H1 (cell line): ENCODE measurements around the gene NCCRP1. TPM values are rescaled to one million over a fixed set of nuclear protein-coding genes. Genes with fewer than 3 reads are reported as not detected.

Experiments used
- CTCF ChIA-PET: fragments of 300-600 bp; sonication (Branson Sonifier 250); formaldehyde crosslinking; loops from one replicate; lab custom pipeline; 2021; ENCODE audit not compliant: partially characterized antibody; lab: Charles Lee
- POLR2A ChIA-PET: fragments of 300-600 bp; sonication (Branson Sonifier 250); formaldehyde crosslinking; loops from one replicate; lab custom pipeline; 2021; ENCODE audit warnings: inconsistent platforms; ENCODE audit not compliant: partially characterized antibody; lab: Charles Lee
- DNase-seq, 2 experiments: peaks; one replicate each; pipeline versions ENCODE4 v3.0.0 to v3.0.0-alpha.2; 2010 to 2022; ENCODE audit warnings: low spot score in 2 of 2, low read depth in 1 of 2, mixed read lengths in 1 of 2
- FAIRE-seq: peaks from 2 replicates; lab custom pipeline; 2011; peaks lifted over from hg19 to GRCh38; lab: Jason Lieb, UNC
- H2AFZ ChIP-seq: 2 replicates; pipeline ENCODE4 v1.8.1; 2012; ENCODE audit warnings: low read length, inconsistent platforms
- H2AK5ac ChIP-seq: 2 replicates; pipeline ENCODE4 v1.6.1; 2013; ENCODE audit warnings: low read depth, low read length
- H2BK120ac ChIP-seq: replicated peaks from 2 replicates; pipeline ENCODE3; 2013; ENCODE audit warnings: low read depth, low read length, inconsistent platforms
- H2BK12ac ChIP-seq: 2 replicates; pipeline ENCODE4 v1.6.1; 2013; ENCODE audit warnings: low read depth, low read length
- H2BK15ac ChIP-seq: 2 replicates; pipeline ENCODE4 v1.6.1; 2013; ENCODE audit warnings: low read length
- H2BK20ac ChIP-seq: 2 replicates; pipeline ENCODE4 v1.6.1; 2013; ENCODE audit warnings: low read length
- H2BK5ac ChIP-seq: 2 replicates; pipeline ENCODE4 v1.6.1; 2013; ENCODE audit warnings: low read depth, low read length
- H3K14ac ChIP-seq: 2 replicates; pipeline ENCODE4 v1.6.1; 2013; ENCODE audit warnings: inconsistent platforms; ENCODE audit not compliant: insufficient read length
- H3K18ac ChIP-seq: 2 replicates; pipeline ENCODE4 v1.6.1; 2013; ENCODE audit warnings: low read length; ENCODE audit errors: extremely low read depth
- H3K23ac ChIP-seq: 2 replicates; pipeline ENCODE4 v1.6.1; 2013; ENCODE audit warnings: inconsistent platforms; ENCODE audit not compliant: insufficient read length
- H3K23me2 ChIP-seq: 2 replicates; pipeline ENCODE4 v1.6.1; 2013; ENCODE audit warnings: low read depth, low read length
- H3K27ac ChIP-seq: 2 replicates; pipeline ENCODE4 v1.6.1; 2011; ENCODE audit warnings: low read depth, low read length, inconsistent platforms
- H3K27me3 ChIP-seq, 4 experiments: replicated peaks in 1 of 4; 1 replicate in 1 of 4; 2 replicates in 3 of 4; pipeline versions ENCODE4 v1.6.1 to v1.8.1; 2011 to 2013; ENCODE audit warnings: low read length in 3 of 4, mild to moderate bottlenecking in 3 of 4, inconsistent platforms in 2 of 4, mixed read lengths in 2 of 4, moderate library complexity in 1 of 4; ENCODE audit not compliant: control insufficient read depth in 3 of 4, insufficient read depth in 3 of 4; ENCODE audit errors: extremely low read depth in 1 of 4
- H3K36me3 ChIP-seq, 4 experiments: 2 replicates each; pipeline versions ENCODE4 v1.6.1 to v1.8.1; 2011 to 2013; ENCODE audit warnings: mild to moderate bottlenecking in 4 of 4, low read length in 3 of 4, moderate library complexity in 2 of 4, control low read depth in 1 of 4, inconsistent platforms in 1 of 4; ENCODE audit not compliant: insufficient read depth in 4 of 4, control insufficient read depth in 2 of 4
- H3K4ac ChIP-seq: replicated peaks from 2 replicates; pipeline ENCODE3; 2013; ENCODE audit warnings: low read length, low read depth, mixed read lengths, inconsistent platforms; ENCODE audit not compliant: insufficient read length
- H3K4me1 ChIP-seq, 4 experiments: replicated peaks in 1 of 4; 1 replicate in 1 of 4; 2 replicates in 3 of 4; pipeline versions ENCODE4 v1.6.1 to v1.8.1; 2011 to 2013; ENCODE audit warnings: low read length in 3 of 4, inconsistent platforms in 2 of 4, mixed read lengths in 1 of 4; ENCODE audit not compliant: insufficient read depth in 4 of 4, control insufficient read depth in 3 of 4
- H3K4me2 ChIP-seq, 2 experiments: 2 replicates each; pipeline versions ENCODE4 v1.6.1 to v1.8.1; 2011 to 2013; ENCODE audit warnings: low read depth in 2 of 2, low read length in 2 of 2, control low read depth in 1 of 2, inconsistent platforms in 1 of 2, mild to moderate bottlenecking in 1 of 2; ENCODE audit not compliant: insufficient read depth in 1 of 2
- H3K4me3 ChIP-seq, 4 experiments: fragments of 200-600, 300-600 bp in 1 of 4; sonication (generic), shearing (Covaris generic), sonication (Bioruptor Twin) in 1 of 4; 2 replicates each; pipeline versions ENCODE4 v1.5.1 to v1.8.1; 2011 to 2016; ENCODE audit warnings: low read length in 4 of 4, low read depth in 3 of 4, control low read depth in 2 of 4, inconsistent platforms in 2 of 4, mild to moderate bottlenecking in 2 of 4, mixed read lengths in 1 of 4, moderate library complexity in 1 of 4; ENCODE audit not compliant: insufficient read depth in 2 of 4; ENCODE audit errors: extremely low read depth in 1 of 4
- H3K56ac ChIP-seq: replicated peaks from 2 replicates; pipeline ENCODE3; 2013; ENCODE audit warnings: low read depth, mild to moderate bottlenecking, mixed read lengths, low read length, inconsistent platforms; ENCODE audit not compliant: insufficient read length
- H3K79me1 ChIP-seq: 2 replicates; pipeline ENCODE4 v1.6.1; 2013; ENCODE audit warnings: low read depth, low read length, control low read depth
- H3K79me2 ChIP-seq, 2 experiments: 2 replicates each; pipeline versions ENCODE4 v1.6.1 to v1.8.1; 2012 to 2013; ENCODE audit warnings: low read length in 2 of 2, mild to moderate bottlenecking in 2 of 2, inconsistent platforms in 1 of 2; ENCODE audit not compliant: insufficient read depth in 2 of 2, control insufficient read depth in 1 of 2
- H3K9ac ChIP-seq, 4 experiments: replicated peaks in 1 of 4; 1 replicate in 1 of 4; 2 replicates in 3 of 4; pipeline versions ENCODE4 v1.6.1 to v1.8.1; 2011 to 2013; ENCODE audit warnings: low read depth in 3 of 4, low read length in 3 of 4, control low read depth in 2 of 4, mild to moderate bottlenecking in 2 of 4, moderate library complexity in 2 of 4, inconsistent platforms in 1 of 4; ENCODE audit errors: extremely low read depth in 1 of 4
- H3K9me3 ChIP-seq, 2 experiments: 2 replicates each; pipeline versions ENCODE4 v1.6.1 to v1.8.1; 2012 to 2013; ENCODE audit warnings: mild to moderate bottlenecking in 2 of 2, moderate library complexity in 2 of 2, control low read depth in 1 of 2, inconsistent platforms in 1 of 2, low read depth in 1 of 2, low read length in 1 of 2, mixed read lengths in 1 of 2; ENCODE audit not compliant: insufficient read depth in 2 of 2
- H4K20me1 ChIP-seq, 2 experiments: replicated peaks in 1 of 2; 2 replicates each; pipeline versions ENCODE3 to v1.8.1; 2011 to 2013; ENCODE audit warnings: inconsistent platforms in 2 of 2, low read length in 2 of 2, mild to moderate bottlenecking in 1 of 2; ENCODE audit not compliant: insufficient read depth in 2 of 2, control insufficient read depth in 1 of 2
- H4K5ac ChIP-seq: 2 replicates; pipeline ENCODE4 v1.6.1; 2013; ENCODE audit warnings: low read length, low read depth, mixed read lengths, inconsistent platforms; ENCODE audit not compliant: insufficient read length
- H4K8ac ChIP-seq: 2 replicates; pipeline ENCODE4 v1.8.0; 2013; ENCODE audit warnings: mild to moderate bottlenecking, moderate library complexity, low read length, inconsistent platforms; ENCODE audit not compliant: insufficient read depth; ENCODE audit errors: extremely low read depth
- H4K91ac ChIP-seq: replicated peaks from 2 replicates; pipeline ENCODE3; 2013; ENCODE audit warnings: low read length, mixed read lengths, inconsistent platforms; ENCODE audit not compliant: insufficient read length
- JUND ChIP-seq: IDR thresholded peaks from 2 replicates; pipeline ENCODE4 v1.6.1; 2011; ENCODE audit warnings: mild to moderate bottlenecking, improper control_type of control experiment, low read length
- RAD21 ChIP-seq, 2 experiments: IDR thresholded peaks in 1 of 2; conservative IDR thresholded peaks in 1 of 2; 2 replicates each; pipeline ENCODE4 v1.6.1; 2011; ENCODE audit warnings: low read depth in 2 of 2, low read length in 2 of 2, improper control_type of control experiment in 1 of 2, inconsistent platforms in 1 of 2, mild to moderate bottlenecking in 1 of 2, moderate library complexity in 1 of 2
- YY1 ChIP-seq: IDR thresholded peaks from 2 replicates; pipeline ENCODE4 v1.6.1; 2011; ENCODE audit warnings: low read depth, mild to moderate bottlenecking, low read length
- WGBS, 2 experiments: shearing (Covaris generic) in 1 of 2; methylation state at CpG; one replicate each; pipeline versions ENCODE4 v1.1.6 to v1.1.7; 2013 to 2015; ENCODE audit warnings: low lambda C conversion rate in 2 of 2, mixed read lengths in 2 of 2, inconsistent platforms in 1 of 2, low coverage in 1 of 2, missing lambda C conversion rate in 1 of 2; ENCODE audit not compliant: insufficient replicate concordance in 2 of 2, insufficient coverage in 1 of 2, insufficient read length in 1 of 2; ENCODE audit errors: extremely low coverage in 1 of 2, missing lambda C conversion rate in 1 of 2; 5-methylcytosine and 5-hydroxymethylcytosine counted together
- polyA plus RNA-seq, 7 experiments: library from polyadenylated mRNA; depleted of rRNA in 3 of 7; stranded (reverse) in 5 of 7; unstranded in 2 of 7; fragments of >200 nt in 5 of 7; fragments of 200-250 nt in 2 of 7; gene quantifications; 1 replicate in 5 of 7; 2 replicates in 1 of 7; 4 replicates in 1 of 7; pipeline versions ENCODE4 v1.2.1 to v1.2.3, GENCODE V29; 2011 to 2013; ENCODE audit warnings: missing spikeins in 2 of 7, mixed read lengths in 2 of 7
- total RNA-seq: library from RNA; stranded (reverse); fragmentation: NEBNext Ultra II Directional; extraction: Animal tissue kit (Norgen Biotek cat#: 25700); gene quantifications from 2 replicates; pipeline ENCODE4 v1.2.1, GENCODE V29; 2021
- TF ChIP-seq, protein P1 (sequence below), 3 experiments: IDR thresholded peaks; 1 replicate in 2 of 3; 2 replicates in 1 of 3; pipeline versions ENCODE4 v1.5.1 to v1.6.1; 2011; ENCODE audit warnings: low read length in 3 of 3, mild to moderate bottlenecking in 3 of 3, inconsistent platforms in 2 of 3, low read depth in 1 of 3, moderate library complexity in 1 of 3; ENCODE audit not compliant: insufficient read depth in 1 of 3; ENCODE audit errors: control extremely low read depth in 1 of 3

NCCRP1 gene
- total and polyA plus RNA-seq, 2 of the 8 experiments (the other 6 are each of a cell fraction or from before 2014, with no cell fraction given): 2.8 to 7.9 TPM

DNA sequence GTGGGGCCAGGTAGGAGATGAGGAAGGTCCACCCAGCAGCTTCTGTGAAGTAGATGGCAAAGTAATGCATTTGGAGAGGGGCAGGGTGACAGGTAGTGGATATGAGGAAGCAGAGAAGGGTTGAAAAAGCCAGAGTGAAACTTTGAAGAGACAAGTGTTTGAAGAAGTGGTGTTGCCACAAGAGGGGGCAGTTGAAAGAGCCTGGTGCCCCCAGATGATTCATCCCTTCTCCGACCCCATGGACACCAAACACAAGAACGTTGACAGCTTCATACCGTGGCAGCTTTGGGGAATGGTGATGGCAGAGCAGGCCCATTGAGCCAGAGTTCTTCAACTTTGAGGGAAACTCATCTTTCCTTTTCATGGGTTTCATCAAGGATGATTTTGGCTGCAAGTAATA lies 28.1 kb downstream of the NCCRP1 start:
- Histone ChIP-seq H3K27ac (no peak overlapping the region), H3K18ac (no peak overlapping the region), H3K4me1 (no peaks in the 10 kb centered on the region), H2BK5ac (no peak overlapping the region), H2BK15ac (no peak overlapping the region), H4K20me1 (no peaks in the 10 kb centered on the region), H3K56ac (no peak overlapping the region), H3K23me2 (peaks cover under 1% of the 10 kb centered on the region; the same call in 1 of the 2 replicates), H2BK12ac (no peak overlapping the region), H3K4ac (no peak overlapping the region), H3K23ac (no peak overlapping the region), H3K9me3 (no peaks in the 10 kb centered on the region), H2AK5ac (no peak overlapping the region), H3K14ac (no peak overlapping the region), H3K79me2 (no peaks in the 10 kb centered on the region), H3K4me2 (no peak overlapping the region), H3K27me3 (peaks cover 0 to 3% (median 0%) of the 10 kb centered on the region in 4 experiments; a peak in 2 of 7 replicates), H3K9ac (no peak overlapping the region), H2BK20ac (no peak overlapping the region), H4K8ac (no peak overlapping the region), H3K79me1 (no peaks in the 10 kb centered on the region), H3K4me3 (no peak overlapping the region), H4K5ac (no peak overlapping the region), H2AFZ (no peak overlapping the region), H4K91ac (no peak overlapping the region), H2BK120ac (no peak overlapping the region), H3K36me3 (no peaks in the 10 kb centered on the region)
- ChIA-PET CTCF (interaction anchor here (0.7 to 5.0 kb wide), 8 partner anchors 12 to 106 kb away, joined by 3 to 25 read pairs (median 4); partner anchors contain the start of gene SYCN), POLR2A (no interaction called here)
- FAIRE-seq (peak; percentile 45), DNase-seq (no peak)
- 53% methylated on average over 3 of the region's 3 CpGs; no CpG with 5 or more reads in 1 of the 2 experiments for WGBS, 2 experiments
- TF ChIP-seq YY1 (no peak), JUND (peak; percentile 71; the same call in 1 of the 2 replicates), RAD21 (IDR thresholded peaks at IDR 0.05 in 1 of 2, conservative IDR thresholded peaks at IDR 0.05 in 1 of 2; ENCODE audit: low read depth in 2 of 2, low read length in 2 of 2) (peak; percentile 48 to 51)
- TF ChIP-seq, protein P1, sequence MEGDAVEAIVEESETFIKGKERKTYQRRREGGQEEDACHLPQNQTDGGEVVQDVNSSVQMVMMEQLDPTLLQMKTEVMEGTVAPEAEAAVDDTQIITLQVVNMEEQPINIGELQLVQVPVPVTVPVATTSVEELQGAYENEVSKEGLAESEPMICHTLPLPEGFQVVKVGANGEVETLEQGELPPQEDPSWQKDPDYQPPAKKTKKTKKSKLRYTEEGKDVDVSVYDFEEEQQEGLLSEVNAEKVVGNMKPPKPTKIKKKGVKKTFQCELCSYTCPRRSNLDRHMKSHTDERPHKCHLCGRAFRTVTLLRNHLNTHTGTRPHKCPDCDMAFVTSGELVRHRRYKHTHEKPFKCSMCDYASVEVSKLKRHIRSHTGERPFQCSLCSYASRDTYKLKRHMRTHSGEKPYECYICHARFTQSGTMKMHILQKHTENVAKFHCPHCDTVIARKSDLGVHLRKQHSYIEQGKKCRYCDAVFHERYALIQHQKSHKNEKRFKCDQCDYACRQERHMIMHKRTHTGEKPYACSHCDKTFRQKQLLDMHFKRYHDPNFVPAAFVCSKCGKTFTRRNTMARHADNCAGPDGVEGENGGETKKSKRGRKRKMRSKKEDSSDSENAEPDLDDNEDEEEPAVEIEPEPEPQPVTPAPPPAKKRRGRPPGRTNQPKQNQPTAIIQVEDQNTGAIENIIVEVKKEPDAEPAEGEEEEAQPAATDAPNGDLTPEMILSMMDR (IDR thresholded peaks at IDR 0.05; ENCODE audit: control extremely low read depth in 1 of 3, insufficient read depth in 1 of 3, low read depth in 1 of 3, low read length in 3 of 3): peak; percentile 13 to 52 (median 41); a peak in 3 of 4 replicates
